Loucy (cell line): ENCODE measurements around the gene PFKFB2.

Experiments
- H2AFZ ChIP-seq: fragments of 200-600 bp; sonication (generic); 2 replicates; pipeline ENCODE4 v1.6.0; 2016; ENCODE audit warnings: antibody characterized with exemption, mild to moderate bottlenecking, low read length, moderate library complexity
- H3F3A ChIP-seq: fragments of 200-600 bp; 2 replicates; pipeline ENCODE4 v1.6.0; 2016; ENCODE audit warnings: antibody characterized with exemption, low read depth, mild to moderate bottlenecking
- H3K27me3 ChIP-seq: fragments of 200-600 bp; sonication (generic); 2 replicates; pipeline ENCODE4 v1.6.1; 2014; ENCODE audit warnings: low read length, mild to moderate bottlenecking; ENCODE audit not compliant: insufficient read depth, poor library complexity, severe bottlenecking
- H3K36me3 ChIP-seq: fragments of 200-600 bp; sonication (generic); 2 replicates; pipeline ENCODE4 v1.6.1; 2016; ENCODE audit warnings: low read length; ENCODE audit not compliant: insufficient read depth
- H3K4me1 ChIP-seq: fragments of 200-600 bp; sonication (generic); 2 replicates; pipeline ENCODE4 v1.5.1; 2014; ENCODE audit warnings: low read length, mild to moderate bottlenecking; ENCODE audit not compliant: insufficient read depth, poor library complexity, severe bottlenecking
- H3K4me2 ChIP-seq: fragments of 200-600 bp; sonication (generic); 2 replicates; pipeline ENCODE4 v1.6.0; 2014; ENCODE audit warnings: antibody characterized with exemption, low read length, low read depth, mild to moderate bottlenecking; ENCODE audit not compliant: poor library complexity, severe bottlenecking
- H3K4me3 ChIP-seq: fragments of 200-600 bp; sonication (generic); 2 replicates; pipeline ENCODE4 v1.5.1; 2014; ENCODE audit warnings: low read length, mild to moderate bottlenecking, mixed read lengths; ENCODE audit not compliant: poor library complexity, severe bottlenecking
- H3K79me2 ChIP-seq: fragments of 200-600 bp; sonication (generic); 2 replicates; pipeline ENCODE4 v1.6.1; 2014; ENCODE audit warnings: low read length; ENCODE audit not compliant: insufficient read depth
- H3K9ac ChIP-seq: fragments of 200-600 bp; sonication (generic); 2 replicates; pipeline ENCODE4 v1.6.0; 2014; ENCODE audit warnings: mild to moderate bottlenecking, low read depth, low read length, moderate library complexity; ENCODE audit not compliant: poor library complexity, severe bottlenecking
- H3K9me2 ChIP-seq: fragments of 200-600 bp; sonication (generic); replicated peaks from 2 replicates; pipeline ENCODE4 v1.6.1; 2016; ENCODE audit warnings: low read depth, low read length, mixed read lengths
- H3K9me3 ChIP-seq: fragments of 200-600 bp; sonication (generic); 2 replicates; pipeline ENCODE4 v1.6.1; 2014; ENCODE audit warnings: mild to moderate bottlenecking, antibody characterized with exemption, low read length, low read depth; ENCODE audit not compliant: insufficient read depth
- H4K20me1 ChIP-seq: fragments of 200-600 bp; sonication (generic); 2 replicates; pipeline ENCODE4 v1.6.0; 2014; ENCODE audit warnings: antibody characterized with exemption, low read length, mild to moderate bottlenecking; ENCODE audit not compliant: insufficient read depth, poor library complexity, severe bottlenecking
- CTCF ChIP-seq: fragments of 200-600 bp; sonication (generic); conservative IDR thresholded peaks from 2 replicates; pipeline ENCODE4 v1.5.1; 2014; ENCODE audit warnings: mild to moderate bottlenecking, antibody characterized with exemption, low read length
- EZH2phosphoT487 ChIP-seq: fragments of 200-600 bp; IDR thresholded peaks from 2 replicates; pipeline ENCODE4 v1.6.1; 2018; ENCODE audit warnings: antibody characterized with exemption, mild to moderate bottlenecking, moderate library complexity, borderline replicate concordance

Gene PFKFB2

GRCh38 chr1:207067665-207068064, 14.6 kb downstream of the PFKFB2 start:
- no peaks in the 10 kb centered on the region for H3K9me2 ChIP-seq
- no peaks in the 10 kb centered on the region for H3K36me3 ChIP-seq
- TF ChIP-seq CTCF (no peak), EZH2phosphoT487 (no peak)

GRCh38 chr1:207069061-207069460, 16.0 kb downstream of the PFKFB2 start:
- no peak overlapping the region for H3K4me2 ChIP-seq
- H2AFZ ChIP-seq: no peak overlapping the region
- no peaks in the 10 kb centered on the region for H3K9me2 ChIP-seq
- no peak for TF ChIP-seq EZH2phosphoT487
- no peak for TF ChIP-seq CTCF
- H3F3A ChIP-seq: no peaks in the 10 kb centered on the region
- H3K36me3 ChIP-seq: no peaks in the 10 kb centered on the region
- no peaks in the 10 kb centered on the region for H4K20me1 ChIP-seq
- H3K79me2 ChIP-seq: no peaks in the 10 kb centered on the region
- H3K4me3 ChIP-seq: no peak overlapping the region
- peaks cover 22% of the 10 kb centered on the region for H3K4me1 ChIP-seq
- no peaks in the 10 kb centered on the region for H3K9me3 ChIP-seq
- H3K9ac ChIP-seq: no peak overlapping the region
- H3K27me3 ChIP-seq: no peaks in the 10 kb centered on the region

More at GRCh38 chr1:207067665-207068064, 14.6 kb downstream of the PFKFB2 start:
- Histone ChIP-seq H3K9me3 (no peaks in the 10 kb centered on the region), H4K20me1 (no peaks in the 10 kb centered on the region), H3K4me3 (no peak overlapping the region), H3K79me2 (no peaks in the 10 kb centered on the region), H3F3A (no peaks in the 10 kb centered on the region), H3K4me2 (no peak overlapping the region), H2AFZ (no peak overlapping the region), H3K27me3 (no peaks in the 10 kb centered on the region), H3K4me1 (peaks cover 22% of the 10 kb centered on the region), H3K9ac (no peak overlapping the region)

- H3K36me3 ChIP-seq: no peaks in the 10 kb centered on the region
- H3K4me2 ChIP-seq: no peak overlapping the region
- H3K9me3 ChIP-seq: no peaks in the 10 kb centered on the region
- peaks cover 22% of the 10 kb centered on the region for H3K4me1 ChIP-seq
- no peak overlapping the region for H3K4me3 ChIP-seq
- no peak for TF ChIP-seq EZH2phosphoT487
- no peak for TF ChIP-seq CTCF
- no peaks in the 10 kb centered on the region for H3K9me2 ChIP-seq
- no peaks in the 10 kb centered on the region for H3K79me2 ChIP-seq
- no peak overlapping the region for H3K9ac ChIP-seq
- H2AFZ ChIP-seq: peak overlapping the region; percentile 49; the same call in 1 of the 2 replicates
- no peaks in the 10 kb centered on the region for H3F3A ChIP-seq
- no peaks in the 10 kb centered on the region for H4K20me1 ChIP-seq
- H3K27me3 ChIP-seq: no peaks in the 10 kb centered on the region
Observed at GRCh38 chr1:207069858-207070506, 16.9 kb downstream of the PFKFB2 start.
